Activated CD4-positive, alpha-beta T cell treated with anti-CD3 and anti-CD28 coated beads, Interleukin-2, amount 50 U/mL, for 16 hours (primary cell): ENCODE data around the gene NPR3.
"Not testable (repeated sequence)": the region's sequence is repeated elsewhere in the genome, so short reads cannot be mapped to it uniquely, and the experiment has no call there.

Source experiments
- DNase-seq: peaks from one replicate; pipeline ENCODE4 v3.0.0-alpha.2; 2020

Gene NPR3

GRCh38 chr5:32769711-32770110 is 58.6 kb downstream of the NPR3 start:
- DNase-seq: no peak

- no peak for DNase-seq
Measured at GRCh38 chr5:32770444-32770843, 59.3 kb downstream of the NPR3 start.

GRCh38 chr5:32771037-32771436 is 59.9 kb downstream of the NPR3 start:
- no peak for DNase-seq

- no peak for DNase-seq
Measured at GRCh38 chr5:32773944-32774343, 62.8 kb downstream of the NPR3 start.

- DNase-seq: no peak
Measured at GRCh38 chr5:32776200-32776599, 65.1 kb downstream of the NPR3 start.

GRCh38 chr5:32777222-32777621 is 66.1 kb downstream of the NPR3 start:
- no peak for DNase-seq

GRCh38 chr5:32777733-32778132 is 66.6 kb downstream of the NPR3 start:
- no peak for DNase-seq

GRCh38 chr5:32778403-32778802 is 67.3 kb downstream of the NPR3 start:
- DNase-seq: no peak

- DNase-seq: no peak
Measured at GRCh38 chr5:32779754-32780415, 68.8 kb downstream of the NPR3 start.

GRCh38 chr5:32780508-32780919 is 69.4 kb downstream of the NPR3 start:
- DNase-seq: no peak

- DNase-seq: no peak
Measured at GRCh38 chr5:32783661-32784060, 72.5 kb downstream of the NPR3 start.

GRCh38 chr5:32785611-32786254 is 74.6 kb downstream of the NPR3 start:
- no peak for DNase-seq

- DNase-seq: no peak
Measured at GRCh38 chr5:32786311-32786710, 75.2 kb downstream of the NPR3 start.

GRCh38 chr5:32790411-32790951 is 79.4 kb downstream of the NPR3 start:
- no peak for DNase-seq

- DNase-seq: no peak
Measured at GRCh38 chr5:32791536-32792243, 80.6 kb downstream of the NPR3 start.

- no peak for DNase-seq
Measured at GRCh38 chr5:32794086-32794485, 83.0 kb downstream of the NPR3 start.

GRCh38 chr5:32802764-32803163 is 91.6 kb downstream of the NPR3 start:
- no peak for DNase-seq

GRCh38 chr5:32803656-32804055 is 92.5 kb downstream of the NPR3 start:
- DNase-seq: no peak

- not testable (repeated sequence) for DNase-seq
Measured at GRCh38 chr5:32805462-32805861, 94.3 kb downstream of the NPR3 start.

- no peak for DNase-seq
Measured at GRCh38 chr5:32805971-32806638, 95.0 kb downstream of the NPR3 start.

GRCh38 chr5:32808783-32809182 is 97.7 kb downstream of the NPR3 start:
- DNase-seq: no peak

- DNase-seq: no peak
Measured at GRCh38 chr5:32810804-32811203, 99.7 kb downstream of the NPR3 start.

GRCh38 chr5:32812399-32812798 is 101.3 kb downstream of the NPR3 start:
- no peak for DNase-seq
